Peyer's patch (tissue), 4 donors: ENCODE results near the gene C8B.

Experiments used
- POLR2A ChIP-seq, 2 donors: fragments of 450-650 bp; IDR thresholded peaks; one replicate each; pipeline ENCODE4 v1.5.1; 2017; ENCODE audit warnings: antibody characterized with exemption in 2 of 2, mild to moderate bottlenecking in 2 of 2, moderate library complexity in 2 of 2
- TF ChIP-seq, protein P1 (sequence below), 6 experiments: fragments of 450-650 bp in 4 of 6; fragments of 200-600 bp in 2 of 6; sonication (generic) in 1 of 6; IDR thresholded peaks; one replicate each; pipeline ENCODE4 v1.5.1; 2017 to 2019; ENCODE audit warnings: antibody characterized with exemption in 6 of 6, mild to moderate bottlenecking in 3 of 6, moderate library complexity in 1 of 6

DNA sequence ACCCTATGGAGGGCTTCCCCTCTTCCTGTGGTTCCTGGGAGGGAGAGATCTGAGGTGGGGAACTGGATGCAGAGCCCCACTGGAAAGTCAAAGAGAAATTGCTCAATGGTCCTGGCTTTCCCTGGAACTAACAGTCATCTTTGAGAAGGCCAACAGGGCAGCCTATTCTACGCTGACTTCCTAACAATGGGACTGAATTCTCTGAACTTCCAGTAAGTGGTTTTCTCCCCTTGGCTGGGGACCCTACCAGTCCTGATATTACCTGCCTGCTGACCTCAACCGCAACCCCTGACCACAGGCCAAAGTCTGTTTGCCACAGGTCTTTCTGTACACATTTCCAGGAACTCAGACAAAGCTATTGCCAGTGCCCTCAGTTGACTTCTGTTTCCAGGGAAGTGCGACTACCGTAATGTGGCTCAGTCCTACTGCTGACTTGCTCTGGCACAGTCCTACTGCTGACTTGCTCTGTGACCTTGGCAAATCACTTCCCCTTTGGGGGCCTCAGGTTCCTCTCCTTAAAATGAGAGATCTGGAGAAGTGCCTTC is 55.3 kb downstream of the C8B start:
- TF ChIP-seq, protein P1, sequence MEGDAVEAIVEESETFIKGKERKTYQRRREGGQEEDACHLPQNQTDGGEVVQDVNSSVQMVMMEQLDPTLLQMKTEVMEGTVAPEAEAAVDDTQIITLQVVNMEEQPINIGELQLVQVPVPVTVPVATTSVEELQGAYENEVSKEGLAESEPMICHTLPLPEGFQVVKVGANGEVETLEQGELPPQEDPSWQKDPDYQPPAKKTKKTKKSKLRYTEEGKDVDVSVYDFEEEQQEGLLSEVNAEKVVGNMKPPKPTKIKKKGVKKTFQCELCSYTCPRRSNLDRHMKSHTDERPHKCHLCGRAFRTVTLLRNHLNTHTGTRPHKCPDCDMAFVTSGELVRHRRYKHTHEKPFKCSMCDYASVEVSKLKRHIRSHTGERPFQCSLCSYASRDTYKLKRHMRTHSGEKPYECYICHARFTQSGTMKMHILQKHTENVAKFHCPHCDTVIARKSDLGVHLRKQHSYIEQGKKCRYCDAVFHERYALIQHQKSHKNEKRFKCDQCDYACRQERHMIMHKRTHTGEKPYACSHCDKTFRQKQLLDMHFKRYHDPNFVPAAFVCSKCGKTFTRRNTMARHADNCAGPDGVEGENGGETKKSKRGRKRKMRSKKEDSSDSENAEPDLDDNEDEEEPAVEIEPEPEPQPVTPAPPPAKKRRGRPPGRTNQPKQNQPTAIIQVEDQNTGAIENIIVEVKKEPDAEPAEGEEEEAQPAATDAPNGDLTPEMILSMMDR (IDR thresholded peaks at IDR 0.05) = no peak
- TF ChIP-seq POLR2A (IDR thresholded peaks at IDR 0.05) = no peak
